ENCODE measurements around the gene AMER3.

Gene AMER3

GRCh38 chr2:130786076-130786475 is 30.7 kb downstream of the AMER3 start:
- DNase-seq = no peak

GRCh38 chr2:130787841-130788240 is 32.5 kb downstream of the AMER3 start:
- DNase-seq = no peak

GRCh38 chr2:130790312-130790711 is 35.0 kb downstream of the AMER3 start:
- no peak for DNase-seq

GRCh38 chr2:130790804-130791616 is 35.7 kb downstream of the AMER3 start:
- no peak for DNase-seq

GRCh38 chr2:130791617-130791939 is 36.2 kb downstream of the AMER3 start:
- DNase-seq = no peak

GRCh38 chr2:130795431-130795830 is 40.1 kb downstream of the AMER3 start:
- no peak for DNase-seq

GRCh38 chr2:130796290-130796689 is 41.0 kb downstream of the AMER3 start:
- DNase-seq = no peak

- DNase-seq = peak; percentile 91
Measured at GRCh38 chr2:130797493-130798435, 42.4 kb downstream of the AMER3 start.

GRCh38 chr2:130798472-130799218 is 43.3 kb downstream of the AMER3 start:
- no peak for DNase-seq

GRCh38 chr2:130799295-130799694 is 44.0 kb downstream of the AMER3 start:
- DNase-seq = no peak

- DNase-seq = no peak
Measured at GRCh38 chr2:130805613-130806012, 50.3 kb downstream of the AMER3 start.

GRCh38 chr2:130806370-130806769 is 51.0 kb downstream of the AMER3 start:
- DNase-seq = no peak

- DNase-seq = no peak
Measured at GRCh38 chr2:130807659-130808385, 52.5 kb downstream of the AMER3 start.

- DNase-seq = no peak
Measured at GRCh38 chr2:130808482-130809268, 53.3 kb downstream of the AMER3 start.

- no peak for DNase-seq
Measured at GRCh38 chr2:130810490-130810889, 55.1 kb downstream of the AMER3 start.

GRCh38 chr2:130813722-130814121 is 58.4 kb downstream of the AMER3 start:
- no peak for DNase-seq

- no peak for DNase-seq
Measured at GRCh38 chr2:130814931-130815680, 59.8 kb downstream of the AMER3 start.

Data from activated CD4-positive, alpha-beta T cell treated with anti-CD3 and anti-CD28 coated beads, Interleukin-2, amount 50 U/mL, for 1 hour (primary cell).